RCC 7860 (cell line): Measurements from ENCODE around the gene DYRK1A.
A peak's percentile ranks its signal among the peaks of the same experiment; 100 is the strongest.

Source experiments
- DNase-seq: peaks from one replicate; pipeline ENCODE4 v3.0.0-alpha.2; 2015; ENCODE audit warnings: low spot score
- FAIRE-seq: peaks from 2 replicates; lab custom pipeline; 2012; peaks lifted over from hg19 to GRCh38; lab: Jason Lieb, UNC

Gene DYRK1A

DNA sequence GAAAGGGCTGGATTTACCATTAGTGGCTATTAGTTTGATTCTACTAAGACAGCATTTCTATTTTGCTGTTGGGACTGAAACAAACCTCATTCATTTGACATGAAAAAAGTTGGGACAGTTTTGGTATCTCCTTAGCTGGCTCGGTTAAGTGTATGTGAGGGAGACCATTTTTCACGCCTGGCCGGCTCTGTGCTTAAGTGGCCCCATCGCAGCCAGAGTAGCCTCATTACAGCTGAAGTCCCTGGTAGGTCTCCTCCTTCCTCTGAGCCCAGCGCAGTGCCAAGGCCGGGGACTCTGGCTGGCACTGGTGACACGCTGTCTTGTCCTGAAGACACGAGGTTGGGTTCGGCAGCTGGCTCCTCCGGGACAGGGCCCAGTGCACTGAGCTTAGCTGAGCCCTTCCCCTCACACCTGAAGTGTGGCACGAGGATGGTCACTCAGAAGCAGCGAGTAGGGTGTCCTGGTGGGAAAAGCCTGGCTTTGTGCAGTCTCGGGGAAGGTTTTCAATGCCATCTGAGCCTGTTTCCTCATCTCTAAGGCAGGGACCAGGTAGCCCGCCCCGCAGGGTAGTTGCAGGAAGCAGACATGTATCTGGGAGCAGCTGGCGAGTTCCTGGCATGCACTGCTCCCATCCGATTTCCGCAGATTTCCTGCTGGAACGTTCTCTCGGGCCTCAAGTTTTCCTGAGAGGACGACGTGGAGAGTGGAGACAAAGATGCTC lies 196.5 kb downstream of the DYRK1A start:
- FAIRE-seq (no peak), DNase-seq (no peak)

DNA sequence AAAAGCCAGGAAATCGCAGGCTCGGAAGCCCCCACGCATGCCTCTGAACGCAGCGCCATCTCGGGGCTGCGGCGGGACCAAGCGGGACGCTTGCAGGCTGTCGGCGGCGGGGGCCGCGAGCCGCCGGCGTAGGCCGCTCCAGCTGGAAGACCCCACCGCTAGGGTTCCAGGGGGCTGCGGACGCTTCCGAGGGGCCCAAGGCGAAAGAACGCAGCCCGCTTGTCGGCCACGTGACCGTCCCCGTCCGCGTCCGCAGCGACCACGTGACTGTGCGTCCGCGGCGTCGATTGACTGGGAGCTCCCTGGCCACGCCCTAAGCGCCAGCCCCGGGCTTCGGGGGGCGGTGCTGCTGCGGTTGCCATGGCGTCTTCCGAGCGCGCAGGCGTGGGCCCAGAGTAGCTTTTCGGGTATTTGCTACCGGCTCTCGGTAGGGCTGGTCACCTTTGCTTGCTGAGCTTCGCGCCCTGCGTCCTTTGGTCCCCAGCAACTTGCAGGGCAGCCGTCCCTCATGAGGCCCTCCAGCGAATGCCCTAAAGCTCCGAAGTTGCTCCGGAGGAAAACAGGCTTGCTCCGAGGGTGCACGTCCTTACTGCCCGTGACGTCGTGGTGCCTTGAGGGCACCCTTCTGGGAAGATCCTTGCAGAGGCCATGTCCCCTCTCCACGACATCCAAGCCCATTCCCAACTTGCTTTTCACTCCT lies 197.2 kb downstream of the DYRK1A start:
- no peak for FAIRE-seq

GRCh38 chr21:37564341-37564923 lies 197.9 kb downstream of the DYRK1A start:
- FAIRE-seq (peak; percentile 89), DNase-seq (peak; percentile 99)

More for the DNA sequence above, 197.2 kb downstream of the DYRK1A start:
- DNase-seq = peak; percentile 60

GRCh38 chr21:37564924-37565529 lies 198.5 kb downstream of the DYRK1A start:
- peak; percentile 35 for DNase-seq
- no peak for FAIRE-seq

DNA sequence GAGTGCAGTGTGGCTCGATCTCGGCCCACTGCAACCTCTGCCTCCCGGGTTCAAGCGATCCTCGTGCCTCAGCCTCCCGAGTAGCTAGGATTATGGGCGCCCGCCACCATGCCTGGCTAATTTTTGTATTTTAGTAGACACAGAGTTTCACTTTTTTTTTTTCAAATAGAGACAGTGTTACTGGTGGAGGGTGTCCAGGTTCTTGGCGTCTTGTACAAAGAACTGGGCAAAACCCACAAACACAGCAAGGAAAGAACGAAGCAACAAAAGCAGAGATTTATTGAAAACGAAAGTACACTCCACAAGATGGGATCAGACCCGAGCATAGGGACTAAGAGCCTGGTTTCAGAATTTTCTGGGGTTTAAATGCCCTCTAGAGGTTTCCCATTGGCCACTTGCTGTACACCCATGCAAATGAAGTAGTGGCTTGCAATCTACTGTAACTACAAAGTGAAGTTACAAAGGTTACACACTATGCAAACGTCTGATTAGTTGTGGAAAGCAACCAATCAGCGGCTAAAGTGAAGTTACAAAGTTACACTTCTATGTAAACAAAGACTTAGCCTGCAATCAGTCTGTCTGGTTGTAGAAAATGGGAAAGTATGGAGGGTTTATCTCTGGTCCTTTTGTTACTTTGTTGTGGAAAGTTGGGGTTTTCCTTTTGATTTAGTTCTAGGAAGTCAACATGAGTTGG lies 199.1 kb downstream of the DYRK1A start:
- DNase-seq (no peak), FAIRE-seq (no peak)

DNA sequence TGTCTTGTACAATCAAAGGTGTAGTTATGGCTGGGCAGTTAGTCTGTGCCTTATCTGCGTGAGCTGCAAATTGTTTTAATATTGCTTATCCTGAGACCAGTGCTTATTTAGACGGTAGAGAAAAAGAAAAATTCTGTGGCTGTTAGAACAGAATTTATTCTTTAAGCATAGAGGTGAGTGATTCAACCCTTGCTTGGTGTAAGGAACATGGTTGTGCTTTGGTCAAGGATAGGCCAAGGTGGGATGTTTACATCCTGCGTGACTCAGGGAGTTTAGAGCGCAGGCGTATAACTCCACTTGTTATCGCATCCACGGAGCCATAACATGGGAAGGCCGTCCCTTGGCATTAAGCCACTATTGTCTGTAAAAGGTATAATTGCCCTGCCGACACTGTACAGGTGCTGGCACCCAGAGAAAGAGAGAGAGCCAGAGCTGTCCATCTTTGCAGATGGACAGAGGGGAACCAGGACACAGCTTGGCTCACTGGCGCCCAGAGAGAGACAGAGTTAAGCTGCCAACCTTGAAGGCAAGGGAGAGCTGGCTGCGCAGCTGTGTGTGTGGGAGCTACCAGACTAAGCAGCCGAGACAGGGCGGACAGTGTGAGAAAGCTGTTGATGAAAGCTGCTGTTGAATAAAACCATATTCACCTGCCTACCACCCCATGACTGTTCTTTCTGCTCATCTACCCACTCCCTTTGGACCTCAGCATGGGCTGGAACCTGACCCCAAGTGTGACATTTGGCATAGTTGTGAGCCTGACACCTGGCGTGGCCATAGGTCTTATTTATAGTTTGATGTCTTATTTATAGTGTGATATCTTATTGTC lies 200.4 kb downstream of the DYRK1A start:
- DNase-seq (no peak), FAIRE-seq (no peak)

- FAIRE-seq = no peak
- DNase-seq = no peak
Measured at GRCh38 chr21:37568415-37568814, 201.8 kb downstream of the DYRK1A start.

- no peak for DNase-seq
- no peak for FAIRE-seq
Measured at GRCh38 chr21:37568916-37569315, 202.3 kb downstream of the DYRK1A start.

DNA sequence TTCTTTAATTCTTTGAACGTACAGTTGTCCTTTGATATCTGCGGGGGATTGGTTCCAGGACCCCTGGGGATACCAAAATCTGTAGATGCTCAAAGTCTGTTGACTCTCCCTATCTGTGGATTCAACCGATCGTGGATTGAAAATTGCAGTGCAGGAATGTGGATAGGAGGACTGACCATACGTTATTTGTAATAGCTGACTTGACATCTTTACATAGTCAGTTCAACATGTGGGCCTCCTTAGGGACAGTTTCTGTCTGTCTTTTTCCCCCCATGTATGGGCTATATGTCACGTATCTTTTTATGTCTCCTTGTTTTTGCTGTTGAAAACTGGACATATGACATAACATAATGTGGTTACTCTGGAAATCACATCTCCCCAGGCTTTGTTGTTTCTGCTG lies 204.9 kb downstream of the DYRK1A start:
- FAIRE-seq (no peak), DNase-seq (no peak)

DNA sequence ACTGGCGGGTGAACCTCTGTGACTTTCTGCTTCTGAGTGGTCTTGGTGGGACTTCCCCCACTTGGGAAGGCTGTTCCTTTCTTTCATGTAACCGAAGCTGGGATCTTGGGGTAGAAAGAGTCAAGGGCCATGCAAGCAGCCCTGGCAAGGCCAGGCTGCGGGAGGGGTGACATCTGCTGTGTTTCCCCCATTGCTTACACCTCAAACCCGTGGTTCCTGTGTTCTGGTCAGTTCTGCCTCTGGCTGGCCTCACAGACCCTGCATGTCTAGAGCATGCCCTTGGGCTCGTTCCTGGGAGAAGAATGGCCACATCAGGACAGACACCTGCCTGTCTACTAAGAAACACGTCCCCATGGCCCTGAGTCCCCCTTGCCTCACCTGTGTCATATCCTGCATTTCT lies 207.7 kb downstream of the DYRK1A start:
- FAIRE-seq (no peak), DNase-seq (no peak)

DNA sequence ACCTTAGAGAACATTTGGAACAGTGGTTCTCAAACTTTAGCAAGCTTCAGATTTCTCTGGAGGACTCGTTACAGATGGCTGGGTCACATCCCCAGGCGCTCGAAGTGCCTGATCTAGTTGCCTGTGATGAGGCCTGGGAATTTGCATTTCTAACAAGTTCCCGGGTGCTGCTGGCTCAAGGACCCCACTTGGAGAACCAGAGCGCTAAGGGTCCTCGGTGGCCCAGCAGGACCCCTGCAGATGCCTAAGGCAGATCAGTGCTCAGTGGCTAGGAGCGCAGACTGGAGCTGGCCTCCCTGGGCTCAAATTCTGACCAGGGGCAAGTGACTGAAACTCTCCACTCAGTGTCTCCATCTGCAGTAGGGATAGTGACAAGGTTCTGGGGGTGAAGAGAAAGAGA lies 208.2 kb downstream of the DYRK1A start:
- FAIRE-seq (no peak), DNase-seq (no peak)

DNA sequence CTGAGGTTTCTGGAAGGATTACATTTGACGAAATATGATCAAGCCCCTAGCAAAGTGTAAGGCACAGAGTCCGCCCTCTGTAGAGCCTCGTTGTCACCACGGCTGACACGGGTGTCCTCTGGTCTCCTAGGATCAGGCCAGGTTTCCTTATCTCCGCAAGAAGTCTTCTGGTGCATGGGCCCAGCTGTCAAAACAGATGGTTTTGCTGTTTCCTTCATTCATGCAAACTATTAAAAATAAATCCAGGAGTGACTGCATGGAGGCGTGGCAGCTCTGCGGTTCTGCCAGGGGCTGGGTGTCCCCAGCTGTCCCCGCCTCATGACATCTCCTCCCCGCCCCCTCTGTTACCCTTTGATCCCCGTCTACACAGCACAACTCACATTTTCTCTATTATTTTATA lies 209.0 kb downstream of the DYRK1A start:
- FAIRE-seq (no peak), DNase-seq (no peak)
